Motor neuron (in vitro differentiated cells): Measurements from ENCODE around the gene SF3B3. TPM values are rescaled to one million over a fixed set of nuclear protein-coding genes. Genes with fewer than 3 reads are reported as not detected.

Source experiments
- ATAC-seq, 8 experiments: fragments of 200-7000 bp; cut with Tn5 transposase; replicated peaks in 6 of 8; 2 replicates each; pipeline ENCODE4 v1.8.0; 2021; ENCODE audit warnings: mild to moderate bottlenecking in 8 of 8, moderate library complexity in 8 of 8
- H3K27ac ChIP-seq, 2 donors: fragments of 250-450 bp; sonication (Bioruptor Pico); 2 replicates each; pipeline ENCODE4 v1.9.0; 2021; ENCODE audit warnings: antibody characterized with exemption in 2 of 2, mild to moderate bottlenecking in 2 of 2, moderate library complexity in 1 of 2
- H3K4me1 ChIP-seq, 2 donors: fragments of 250-450 bp; sonication (Bioruptor Pico); replicated peaks in 1 of 2; 2 replicates each; pipeline ENCODE4 v1.6.1; 2021; ENCODE audit warnings: antibody characterized with exemption in 2 of 2, mild to moderate bottlenecking in 2 of 2, moderate library complexity in 1 of 2
- H3K4me3 ChIP-seq, 5 donors: fragments of 250-450 bp; sonication (Bioruptor Pico); 2 replicates each; pipeline ENCODE4 v1.9.0; 2021; ENCODE audit warnings: antibody characterized with exemption in 5 of 5, mild to moderate bottlenecking in 5 of 5, moderate library complexity in 4 of 5
- WGBS, 10 experiments: fragments of 450-650 bp; shearing (Covaris generic); methylation state at CpG; one replicate each; pipeline ENCODE4 v1.0.0; 2022; 5-methylcytosine and 5-hydroxymethylcytosine counted together
- in situ Hi-C, 9 experiments: fragments of 400-800 bp; cut with MboI; loops; one replicate each; pipeline ENCODE4 v1.15.0; 2021; ENCODE audit warnings: low sequenced_read_pairs in 9 of 9, low pct_unique_long_range_greater_than_20kb in 2 of 9; ENCODE audit not compliant: unreplicated experiment in 9 of 9
- total RNA-seq, 8 experiments: library from RNA; unstranded; fragments of 300-600 nt; gene quantifications; 2 replicates each; pipeline versions ENCODE4 v1.2.3 to v1.2.4, GENCODE V29; 2022

SF3B3 gene
- total RNA-seq, 8 experiments from 2014 or later = 74.7 to 258 (median 96.0) TPM

DNA sequence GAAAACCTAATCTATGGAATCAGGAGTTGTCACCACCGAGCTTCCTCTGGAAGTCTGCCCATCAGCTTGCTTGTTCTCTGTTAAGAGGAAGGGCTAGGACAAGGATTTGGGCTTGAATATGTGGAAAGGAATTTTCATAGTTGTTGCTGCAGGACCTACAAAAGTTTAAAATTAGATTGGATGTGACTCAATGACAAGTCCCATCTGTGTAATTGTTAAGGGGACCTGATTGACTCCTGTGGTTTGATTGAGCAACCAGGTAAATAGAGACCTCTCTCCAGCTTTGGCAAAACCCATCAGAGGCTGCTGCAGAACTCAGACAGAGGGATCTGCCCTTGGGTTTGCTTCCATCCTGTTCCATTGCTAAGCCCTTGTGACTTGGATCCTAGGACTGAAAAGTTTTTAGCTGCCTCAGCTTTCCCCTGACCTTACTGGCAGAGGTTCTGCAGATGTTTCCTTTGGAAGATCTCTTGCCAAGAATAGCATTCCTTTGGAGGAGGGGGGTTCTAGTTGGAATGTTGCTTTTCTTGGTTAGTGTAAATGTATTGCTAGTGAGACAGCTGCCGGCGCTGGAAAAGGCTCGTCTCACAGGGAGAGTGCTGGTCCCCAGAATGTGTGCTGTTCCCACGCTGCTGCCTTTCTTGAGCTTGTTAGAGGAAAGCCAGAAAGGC lies 50.0 kb downstream of the SF3B3 start:
- no peak overlapping the region for H3K27ac ChIP-seq
- in situ Hi-C loops = loop anchor here in 1 of 9 experiments (25.0 kb wide), 1 partner anchor 211 kb away; no protein-coding TSS in a partner anchor
- WGBS, 10 experiments = 0 to 100% (median 71%) methylated on average over 1 to 4 of the region's 5 CpGs; no CpG with 5 or more reads in 3 of the 10 experiments
- ATAC-seq = peak in 1 of 8 experiments; percentile 3
- no peaks in the 10 kb centered on the region for H3K4me1 ChIP-seq
- H3K4me3 ChIP-seq = no peak overlapping the region

DNA sequence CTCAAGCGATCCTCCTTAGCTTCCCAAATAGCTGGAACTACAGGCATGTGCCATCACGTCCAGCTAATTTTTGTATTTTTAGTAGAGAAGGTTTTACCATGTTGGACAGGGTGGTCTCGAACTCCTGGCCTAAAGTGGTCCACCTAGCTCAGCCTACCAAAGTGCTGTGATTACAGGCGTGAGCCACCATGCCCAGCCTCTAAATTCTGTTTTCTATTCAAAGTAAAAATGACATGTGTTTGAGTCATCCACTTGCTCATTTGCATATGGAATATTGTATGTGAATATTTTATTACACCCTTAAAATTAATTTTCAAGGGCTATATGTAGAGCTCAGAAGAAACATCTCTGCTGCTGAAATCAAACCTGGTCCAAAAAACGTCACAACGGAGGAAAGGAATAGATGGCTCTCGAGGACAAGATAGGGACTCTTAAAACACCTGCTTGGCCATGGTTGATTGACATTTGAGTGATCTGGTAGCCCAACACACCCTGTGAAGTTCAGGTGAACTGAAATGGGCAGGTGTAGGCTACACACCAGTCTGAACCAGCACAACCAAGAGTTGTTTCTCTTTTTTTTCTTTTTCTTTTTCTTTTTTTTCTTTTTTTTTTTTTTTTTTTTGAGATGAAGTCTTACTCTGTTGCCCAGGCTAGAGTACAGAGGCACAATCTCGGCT lies 51.1 kb downstream of the SF3B3 start:
- H3K27ac ChIP-seq = no peak overlapping the region
- in situ Hi-C loops = loop anchor here in 1 of 9 experiments (25.0 kb wide), 2 partner anchors 188 to 212 kb away; no protein-coding TSS in a partner anchor
- peak in 4 of 8 experiments; percentile 27 to 56 (median 42) for ATAC-seq
- WGBS, 10 experiments = 3 to 100% (median 91%) methylated on average over 3 to 8 of the region's 8 CpGs
- no peaks in the 10 kb centered on the region for H3K4me1 ChIP-seq
- no peak overlapping the region for H3K4me3 ChIP-seq

DNA sequence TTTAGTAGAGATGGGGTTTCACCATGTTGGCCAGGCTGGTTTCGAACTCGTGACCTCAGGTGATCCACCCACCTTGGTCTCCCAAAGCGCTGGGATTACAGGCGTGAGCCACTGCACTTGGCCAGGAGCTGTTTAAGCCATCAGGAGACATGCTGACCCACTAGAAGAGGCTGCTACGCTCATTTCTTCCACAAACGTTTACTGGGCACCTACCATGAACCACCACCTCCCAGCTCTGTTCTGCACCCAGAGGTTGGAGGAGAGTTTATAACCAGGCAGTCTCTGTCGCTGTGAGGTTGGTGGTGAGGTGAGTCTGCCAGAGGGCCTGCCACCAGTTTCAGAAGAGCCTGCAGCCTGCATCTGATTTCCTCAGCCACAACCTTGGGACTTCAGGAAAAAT lies 51.8 kb downstream of the SF3B3 start:
- 93 to 100% (median 94%) methylated on average over 1 to 5 of the region's 7 CpGs; no CpG with 5 or more reads in 7 of the 10 experiments for WGBS, 10 experiments
- H3K4me3 ChIP-seq = no peak overlapping the region
- H3K27ac ChIP-seq = no peak overlapping the region
- ATAC-seq = no peak
- no peaks in the 10 kb centered on the region for H3K4me1 ChIP-seq
- in situ Hi-C loops = loop anchor here in 1 of 9 experiments (25.0 kb wide), 1 partner anchor 187 kb away; no protein-coding TSS in a partner anchor

DNA sequence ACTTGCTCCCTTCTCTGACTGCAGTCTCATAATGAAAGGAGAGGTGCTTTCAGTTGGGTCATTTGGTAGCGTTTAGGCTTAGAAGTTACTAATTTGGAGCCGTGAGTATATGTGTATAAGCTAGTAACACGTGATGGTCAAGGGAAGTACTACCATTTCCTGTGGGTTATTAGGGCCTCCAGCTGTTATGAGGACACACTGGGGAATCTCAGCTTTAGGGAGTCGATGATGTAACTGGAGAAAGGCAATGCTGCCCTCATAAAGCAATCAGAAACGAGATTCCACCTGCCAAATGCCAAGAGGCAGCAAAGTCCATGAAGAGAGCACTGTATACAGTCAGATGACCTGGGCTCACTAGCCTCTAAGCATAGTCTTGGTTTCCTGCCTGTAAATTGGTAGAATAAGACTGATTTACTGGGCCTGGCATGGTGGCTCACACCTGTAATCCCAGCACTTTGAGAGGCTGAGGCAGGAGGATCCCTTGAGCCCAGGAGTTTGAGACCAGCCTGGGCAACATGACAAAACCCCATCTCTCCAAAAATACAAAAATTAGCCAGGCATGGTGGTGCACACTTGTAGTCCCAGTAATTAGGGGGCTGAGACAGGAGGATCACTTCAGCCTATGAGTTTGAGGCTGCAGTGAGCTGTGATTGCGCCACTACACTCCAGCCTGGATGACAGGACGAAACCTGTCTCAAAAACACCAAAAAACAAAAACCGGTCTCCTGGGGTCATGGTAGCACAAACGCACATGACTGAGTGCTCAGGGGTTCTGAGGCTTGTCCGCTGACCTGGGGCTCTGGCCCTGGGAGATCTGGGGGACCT lies 53.0 kb downstream of the SF3B3 start:
- 30 to 79% (median 63%) methylated on average over 1 to 8 of the region's 10 CpGs; no CpG with 5 or more reads in 2 of the 10 experiments for WGBS, 10 experiments

DNA sequence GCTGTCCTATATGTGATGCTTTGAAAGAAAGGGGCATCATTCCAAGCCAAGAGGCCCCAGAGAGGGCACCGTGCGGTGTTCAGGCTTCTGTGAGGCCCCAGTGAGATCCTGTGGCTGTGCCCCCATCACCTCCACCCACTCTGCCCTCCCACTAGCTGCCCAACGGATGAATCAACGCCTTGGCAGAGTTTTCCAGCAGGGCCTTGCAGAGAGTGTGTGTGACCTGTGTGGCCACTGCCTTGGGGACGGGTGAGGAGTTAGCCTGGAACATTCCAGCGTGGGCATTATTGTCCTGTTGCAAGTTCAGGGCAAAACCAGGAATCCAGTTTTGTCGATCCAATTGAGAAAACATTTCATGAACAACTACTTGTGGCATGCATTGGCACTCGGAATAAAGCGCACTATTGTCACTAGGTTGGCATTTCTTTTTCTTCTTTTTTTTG lies 53.7 kb downstream of the SF3B3 start:
- no peaks in the 10 kb centered on the region for H3K4me1 ChIP-seq
- 53 to 100% (median 81%) methylated on average over 1 to 5 of the region's 9 CpGs; no CpG with 5 or more reads in 6 of the 10 experiments for WGBS, 10 experiments
- ATAC-seq = peak in 2 of 8 experiments; percentile 14 to 24
- in situ Hi-C loops = loop anchor here in 1 of 9 experiments (25.0 kb wide), 1 partner anchor 185 kb away; no protein-coding TSS in a partner anchor
- H3K4me3 ChIP-seq = no peak overlapping the region
- no peak overlapping the region for H3K27ac ChIP-seq

More for the DNA sequence above, 53.0 kb downstream of the SF3B3 start:
- H3K4me3 ChIP-seq = no peak overlapping the region
- H3K27ac ChIP-seq = no peak overlapping the region
- H3K4me1 ChIP-seq = no peaks in the 10 kb centered on the region
- ATAC-seq = peak in 5 of 8 experiments; percentile 5 to 26 (median 12)
- in situ Hi-C loops = loop anchor here in 1 of 9 experiments (25.0 kb wide), 1 partner anchor 186 kb away; no protein-coding TSS in a partner anchor

DNA sequence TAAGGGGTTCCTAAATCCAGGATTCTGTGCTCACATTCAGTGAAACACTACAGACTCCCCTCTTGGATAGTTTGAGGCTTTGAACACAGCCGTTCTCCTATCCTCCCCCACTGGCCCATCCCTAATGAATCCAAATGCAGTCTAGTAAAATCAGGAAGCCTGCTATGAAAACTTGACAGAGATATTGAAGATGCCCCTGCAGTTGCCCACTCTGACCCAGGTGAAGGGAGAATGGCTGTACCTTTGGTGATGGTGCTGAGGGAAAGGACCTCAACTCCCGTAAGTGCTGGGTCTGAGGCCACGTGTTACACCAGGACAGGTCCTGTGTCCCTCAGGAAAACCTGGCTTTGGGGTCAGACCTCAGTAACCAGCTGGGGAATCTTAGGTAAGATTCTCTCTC lies 54.4 kb downstream of the SF3B3 start:
- WGBS, 10 experiments = 75 to 100% (median 92%) methylated on average over 2 of the region's 3 CpGs; no CpG with 5 or more reads in 6 of the 10 experiments
- ATAC-seq = no peak
- Histone ChIP-seq H3K27ac (no peak overlapping the region), H3K4me3 (no peak overlapping the region), H3K4me1 (no peaks in the 10 kb centered on the region)
- in situ Hi-C loops = loop anchor here in 1 of 9 experiments (25.0 kb wide), 1 partner anchor 184 kb away; no protein-coding TSS in a partner anchor

DNA sequence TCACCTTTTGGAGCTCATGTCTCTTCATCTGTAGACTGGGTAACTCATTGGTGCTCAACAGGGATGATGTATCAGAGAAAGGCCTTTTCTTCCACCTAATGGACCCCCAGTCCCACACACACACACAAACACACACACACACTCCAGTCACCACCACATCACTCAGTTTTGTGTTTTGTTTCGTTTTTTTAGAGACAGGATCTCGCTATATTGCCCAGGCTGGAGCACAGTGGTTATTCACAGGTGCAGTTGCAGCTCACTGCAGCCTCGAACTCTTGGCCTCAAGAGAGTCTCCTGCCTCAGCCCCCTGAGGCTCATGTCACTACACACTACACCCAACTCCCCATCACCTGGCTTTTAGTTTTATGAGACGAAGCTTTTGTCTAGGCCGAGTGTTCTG lies 55.6 kb downstream of the SF3B3 start:
- no peak for ATAC-seq
- no peak overlapping the region for H3K27ac ChIP-seq
- in situ Hi-C loops = loop anchor here in 1 of 9 experiments (25.0 kb wide), 1 partner anchor 183 kb away; no protein-coding TSS in a partner anchor
- H3K4me3 ChIP-seq = no peak overlapping the region
- no peaks in the 10 kb centered on the region for H3K4me1 ChIP-seq
- WGBS, 10 experiments = 80 to 90% (median 86%) methylated on average over 1 to 5 of the region's 5 CpGs; no CpG with 5 or more reads in 6 of the 10 experiments

DNA sequence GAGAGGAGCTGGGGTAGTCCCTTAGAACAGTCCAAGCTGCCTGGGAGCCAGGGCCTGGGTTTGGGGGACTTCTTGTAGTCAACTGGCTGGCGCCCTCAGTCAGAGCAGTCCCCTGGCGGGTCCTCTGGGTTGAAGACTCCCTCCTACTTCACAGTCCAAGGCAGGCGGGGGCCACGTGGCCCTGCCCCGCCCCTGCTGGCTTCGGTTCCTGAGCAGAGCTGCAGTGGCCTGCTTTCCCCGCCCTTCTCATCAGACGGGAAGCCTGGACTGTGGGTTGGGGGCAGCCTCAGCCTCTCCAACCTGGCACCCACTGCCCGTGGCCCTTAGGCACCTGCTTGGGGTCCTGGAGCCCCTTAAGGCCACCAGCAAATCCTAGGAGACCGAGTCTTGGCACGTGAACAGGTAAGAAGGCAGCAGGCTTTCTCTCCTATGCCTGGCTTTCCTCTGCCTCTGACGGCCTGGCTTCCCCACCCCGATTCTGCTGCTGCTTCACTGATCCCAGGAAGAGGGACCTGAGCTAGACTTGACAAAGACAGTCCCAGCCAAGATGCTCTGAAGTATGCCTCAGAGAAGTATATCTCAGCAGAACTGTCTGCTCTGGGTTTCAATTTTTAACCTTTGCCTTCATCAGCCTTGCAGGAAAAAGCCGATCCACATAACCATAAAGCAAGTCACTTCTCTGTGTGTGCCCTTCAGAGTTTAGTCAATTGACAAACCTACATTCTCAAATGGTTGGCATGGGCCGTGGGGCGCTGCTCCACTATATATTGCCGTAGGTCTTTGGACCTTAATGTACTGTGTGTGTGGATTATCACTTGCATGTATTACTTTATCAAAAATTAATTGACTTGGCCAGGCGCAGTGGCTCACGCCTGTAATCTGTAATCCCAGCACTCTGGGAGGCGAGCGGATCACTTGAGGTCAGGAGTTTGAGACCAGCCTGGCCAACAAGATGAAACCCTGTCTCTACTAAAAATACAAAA lies 56.3 kb downstream of the SF3B3 start:
- H3K27ac ChIP-seq = no peak overlapping the region

DNA sequence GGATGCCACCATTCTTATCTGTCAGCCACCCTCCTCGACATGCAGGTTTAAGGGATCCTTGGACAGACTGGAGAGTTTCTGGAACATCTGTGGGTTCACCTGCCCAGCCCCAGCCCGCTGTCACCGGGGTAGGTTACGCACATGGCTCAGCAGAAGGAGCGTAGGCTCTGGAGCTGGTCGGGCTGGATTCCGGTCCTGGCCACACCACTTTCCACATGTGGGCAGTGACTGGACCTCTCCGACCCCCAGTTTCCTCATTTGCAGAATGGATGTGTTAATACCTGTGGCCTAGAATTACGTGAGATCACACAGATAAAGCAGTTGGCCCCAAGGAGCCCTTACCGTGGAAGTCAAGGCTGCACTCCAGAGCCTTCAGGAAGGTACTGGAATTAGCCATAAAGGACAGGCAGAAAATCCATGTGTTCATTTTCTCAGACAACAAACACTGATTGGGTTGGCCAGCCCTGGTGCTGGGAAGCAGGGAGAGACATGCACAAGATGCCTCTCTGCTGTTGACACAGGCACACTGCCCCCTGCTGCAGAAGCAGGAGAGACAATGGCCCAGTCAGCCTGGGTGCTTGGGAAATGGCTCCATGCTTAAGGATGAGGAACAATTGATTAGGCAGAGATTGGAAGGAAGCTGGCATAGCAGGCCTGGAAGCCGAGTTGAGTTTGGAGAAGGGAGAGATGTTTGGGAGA lies 58.8 kb downstream of the SF3B3 start:
- H3K4me3 ChIP-seq = no peak overlapping the region
- H3K27ac ChIP-seq = no peak overlapping the region
- no peaks in the 10 kb centered on the region for H3K4me1 ChIP-seq
- in situ Hi-C loops = loop anchor here in 1 of 9 experiments (25.0 kb wide), 1 partner anchor 180 kb away; no protein-coding TSS in a partner anchor
- ATAC-seq = no peak
- WGBS, 10 experiments = 81 to 100% (median 86%) methylated on average over 1 to 5 of the region's 11 CpGs; no CpG with 5 or more reads in 3 of the 10 experiments

More for the DNA sequence above, 56.3 kb downstream of the SF3B3 start:
- peak; percentile 21 to 61 (median 46) for ATAC-seq
- in situ Hi-C loops = loop anchor here in 1 of 9 experiments (25.0 kb wide), 1 partner anchor 182 kb away; no protein-coding TSS in a partner anchor
- Histone ChIP-seq H3K4me1 (no peaks in the 10 kb centered on the region), H3K4me3 (no peak overlapping the region)
- 71 to 100% (median 88%) methylated on average over 1 to 12 of the region's 21 CpGs; no CpG with 5 or more reads in 1 of the 10 experiments for WGBS, 10 experiments

DNA sequence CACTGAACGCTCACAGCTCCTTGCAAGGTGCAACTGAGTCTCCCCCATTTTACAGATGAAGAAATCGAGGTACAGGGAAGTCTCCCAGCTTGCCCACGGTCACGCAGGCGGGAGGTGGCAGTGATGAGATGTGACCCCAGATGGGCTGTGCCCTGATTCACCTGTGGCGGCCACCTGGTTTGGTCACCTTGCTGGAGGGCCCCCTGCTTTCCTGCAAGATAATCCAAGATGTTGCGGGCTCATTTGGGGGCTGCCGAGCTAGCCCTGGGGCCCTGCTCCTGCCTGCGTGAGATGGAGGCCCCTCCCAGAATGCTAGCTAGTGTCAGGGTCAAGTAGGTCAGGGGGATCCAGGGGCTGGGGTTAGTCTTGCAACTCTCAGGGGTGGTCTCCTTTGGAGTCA lies 63.1 kb downstream of the SF3B3 start:
- in situ Hi-C loops = loop anchor here in 1 of 9 experiments (25.0 kb wide), 1 partner anchor 176 kb away; no protein-coding TSS in a partner anchor
- WGBS, 10 experiments = 73 to 100% methylated on average over 1 to 6 of the region's 9 CpGs; no CpG with 5 or more reads in 8 of the 10 experiments
- Histone ChIP-seq H3K27ac (no peak overlapping the region), H3K4me3 (no peak overlapping the region), H3K4me1 (peaks cover 0 to 10% of the 10 kb centered on the region in 2 donors)
- no peak for ATAC-seq

DNA sequence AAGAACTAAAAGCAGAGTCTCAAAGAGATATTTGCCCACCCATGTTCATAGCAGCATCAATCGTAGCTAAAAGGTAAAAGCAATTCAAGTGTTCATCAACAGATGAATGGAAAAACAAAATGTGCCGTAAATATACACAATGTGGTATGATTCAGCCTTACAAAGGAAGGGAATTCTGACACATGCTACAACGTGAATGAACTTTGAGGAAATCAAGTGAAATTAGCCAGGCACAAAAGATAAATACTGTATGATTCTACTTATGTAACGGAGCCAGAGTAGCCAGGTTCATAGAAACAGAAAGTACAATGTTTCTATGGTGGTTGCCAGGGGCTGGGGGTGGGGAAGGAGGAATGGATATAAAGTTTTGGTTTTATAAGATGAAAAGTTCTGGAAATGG lies 64.9 kb downstream of the SF3B3 start:
- H3K4me1 ChIP-seq = peaks cover 0 to 10% of the 10 kb centered on the region in 2 donors
- in situ Hi-C loops = loop anchor here in 1 of 9 experiments (25.0 kb wide), 1 partner anchor 174 kb away; no protein-coding TSS in a partner anchor
- ATAC-seq = no peak
- WGBS, 10 experiments = 38 to 100% (median 73%) methylated on average over 1 to 4 of the region's 4 CpGs
- H3K4me3 ChIP-seq = no peak overlapping the region
- no peak overlapping the region for H3K27ac ChIP-seq
